Psoas muscle (tissue), 8 donors: Measurements from ENCODE around the gene BICC1. TPM values are rescaled to one million over a fixed set of nuclear protein-coding genes. Genes with fewer than 3 reads are reported as not detected.

Experiments used
- ATAC-seq, 4 donors: fragments of 200-7000 bp; cut with Tn5 transposase; one replicate each; pipeline ENCODE4 v1.9.1; 2020; ENCODE audit warnings: moderate library complexity in 3 of 4, mild to moderate bottlenecking in 2 of 4
- DNase-seq, 2 donors: peaks; one replicate each; pipeline ENCODE4 v3.0.0-alpha.2; 2020
- H3K27ac ChIP-seq: fragments of 200-600 bp; one replicate; pipeline ENCODE4 v1.8.0; 2022
- H3K27me3 ChIP-seq, 3 donors: fragments of 200-600 bp in 1 of 3; one replicate each; pipeline versions ENCODE4 v1.6.1 to v1.8.0; 2013 to 2022; ENCODE audit warnings: low read length in 2 of 3, mild to moderate bottlenecking in 2 of 3, moderate library complexity in 1 of 3; ENCODE audit not compliant: insufficient read depth in 3 of 3
- H3K36me3 ChIP-seq, 2 donors: fragments of 200-600 bp in 1 of 2; one replicate each; pipeline versions ENCODE4 v1.6.1 to v1.8.0; 2013 to 2022; ENCODE audit warnings: low read depth in 1 of 2, mild to moderate bottlenecking in 1 of 2, moderate library complexity in 1 of 2; ENCODE audit not compliant: insufficient read depth in 1 of 2
- H3K4me1 ChIP-seq: fragments of 200-600 bp; one replicate; pipeline ENCODE4 v1.8.0; 2022
- H3K4me3 ChIP-seq: fragments of 200-600 bp; one replicate; pipeline ENCODE4 v1.8.0; 2022; ENCODE audit warnings: mild to moderate bottlenecking
- H3K9me3 ChIP-seq: fragments of 200-600 bp; one replicate; pipeline ENCODE4 v1.8.0; 2022
- WGBS, 3 donors: extraction: QIAGEN DNeasy Blood & Tissue Kit; methylation state at CpG; one replicate each; pipeline versions ENCODE4 v1.1.6 to v1.1.7; 2013; 5-methylcytosine and 5-hydroxymethylcytosine counted together
- intact Hi-C, 2 donors: fragments of 100-400 bp; cut with DNase I; formaldehyde crosslinking; loops; one replicate each; pipeline versions ENCODE4 v1.11.0 to v1.14.2; 2022
- polyA plus RNA-seq, 3 donors: library from polyadenylated mRNA; stranded (reverse); fragments of 200-250 nt; gene quantifications; one replicate each; pipeline ENCODE4 v1.2.3, GENCODE V29; 2013
- total RNA-seq, 4 donors: library from RNA; stranded (reverse); fragmentation: NEBNext Ultra II Directional in 2 of 4; extraction: Animal tissue kit (Norgen Biotek cat#: 25700) in 2 of 4; gene quantifications; one replicate each; pipeline versions ENCODE4 v1.2.1 to v1.2.4, GENCODE V29; 2021 to 2023
- TF ChIP-seq, protein P1 (sequence below): fragments of 200-600 bp; IDR thresholded peaks from one replicate; pipeline ENCODE4 v1.8.0; 2022; ENCODE audit warnings: antibody characterized with exemption
- donor health status: healthy with polysubstance abuse.
- donor health status: DM: no; HTN: no; CAD: no; lungs with moderate emphysema.
- donor health status: Bipolar disorder and iron deficiency.
- donor health status: healthy.
- donor health status: DM: yes; HTN: yes; CAD: no.
- donor health status: DM: no; HTN: no; CAD: no.
- donor health status: DM: no; HTN: no; CAD: no.
- donor health status: DM: yes; HTN: yes; CAD: no.

Gene BICC1
- total and polyA plus RNA-seq, 7 donors = 4.7 to 13.2 (median 6.9) TPM

GRCh38 chr10:58661336-58661735, 148.7 kb downstream of the BICC1 start:
- no peak for ATAC-seq
- WGBS, 3 donors = 19 to 29% (median 28%) methylated on average over 1 of the region's 1 CpG

GRCh38 chr10:58661902-58662301, 149.2 kb downstream of the BICC1 start:
- Histone ChIP-seq H3K36me3 (no peaks in the 10 kb centered on the region), H3K27ac (no peak overlapping the region), H3K27me3 (no peaks in the 10 kb centered on the region), H3K4me1 (no peaks in the 10 kb centered on the region), H3K9me3 (peaks cover 11% of the 10 kb centered on the region), H3K4me3 (no peak overlapping the region)
- DNase-seq (no peak), ATAC-seq (no peak)
- TF ChIP-seq, protein P1, sequence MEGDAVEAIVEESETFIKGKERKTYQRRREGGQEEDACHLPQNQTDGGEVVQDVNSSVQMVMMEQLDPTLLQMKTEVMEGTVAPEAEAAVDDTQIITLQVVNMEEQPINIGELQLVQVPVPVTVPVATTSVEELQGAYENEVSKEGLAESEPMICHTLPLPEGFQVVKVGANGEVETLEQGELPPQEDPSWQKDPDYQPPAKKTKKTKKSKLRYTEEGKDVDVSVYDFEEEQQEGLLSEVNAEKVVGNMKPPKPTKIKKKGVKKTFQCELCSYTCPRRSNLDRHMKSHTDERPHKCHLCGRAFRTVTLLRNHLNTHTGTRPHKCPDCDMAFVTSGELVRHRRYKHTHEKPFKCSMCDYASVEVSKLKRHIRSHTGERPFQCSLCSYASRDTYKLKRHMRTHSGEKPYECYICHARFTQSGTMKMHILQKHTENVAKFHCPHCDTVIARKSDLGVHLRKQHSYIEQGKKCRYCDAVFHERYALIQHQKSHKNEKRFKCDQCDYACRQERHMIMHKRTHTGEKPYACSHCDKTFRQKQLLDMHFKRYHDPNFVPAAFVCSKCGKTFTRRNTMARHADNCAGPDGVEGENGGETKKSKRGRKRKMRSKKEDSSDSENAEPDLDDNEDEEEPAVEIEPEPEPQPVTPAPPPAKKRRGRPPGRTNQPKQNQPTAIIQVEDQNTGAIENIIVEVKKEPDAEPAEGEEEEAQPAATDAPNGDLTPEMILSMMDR = no peak
- intact Hi-C loops = no loop called here
- WGBS, 3 donors = 33 to 43% (median 38%) methylated on average over 2 of the region's 2 CpGs

More at GRCh38 chr10:58661336-58661735, 148.7 kb downstream of the BICC1 start:
- no peaks in the 10 kb centered on the region for H3K36me3 ChIP-seq
- no peaks in the 10 kb centered on the region for H3K4me1 ChIP-seq
- H3K9me3 ChIP-seq = peaks cover 11% of the 10 kb centered on the region
- TF ChIP-seq, protein P1 = no peak
- intact Hi-C loops = no loop called here
- no peak for DNase-seq
- H3K4me3 ChIP-seq = no peak overlapping the region
- no peak overlapping the region for H3K27ac ChIP-seq
- no peaks in the 10 kb centered on the region for H3K27me3 ChIP-seq

- intact Hi-C loops = no loop called here
- H3K27me3 ChIP-seq = no peaks in the 10 kb centered on the region
- H3K9me3 ChIP-seq = peaks cover 11% of the 10 kb centered on the region
- H3K4me1 ChIP-seq = no peaks in the 10 kb centered on the region
- DNase-seq (no peak), ATAC-seq (peak in 2 of 4 donors; percentile 53 to 69)
- H3K27ac ChIP-seq = peak overlapping the region; percentile 37
- WGBS, 3 donors = 51 to 68% (median 53%) methylated on average over 4 of the region's 4 CpGs
- TF ChIP-seq, protein P1 = no peak
- H3K36me3 ChIP-seq = no peaks in the 10 kb centered on the region
- no peak overlapping the region for H3K4me3 ChIP-seq
Measured at GRCh38 chr10:58662314-58662713, 149.6 kb downstream of the BICC1 start.

GRCh38 chr10:58665361-58665760, 152.7 kb downstream of the BICC1 start:
- no peaks in the 10 kb centered on the region for H3K27me3 ChIP-seq
- intact Hi-C loops = no loop called here
- H3K9me3 ChIP-seq = peaks cover 11% of the 10 kb centered on the region
- no peak for ATAC-seq
- peak overlapping the region; percentile 51 for H3K4me3 ChIP-seq
- H3K27ac ChIP-seq = peak overlapping the region; percentile 43
- DNase-seq = no peak
- 35 to 42% (median 40%) methylated on average over 3 of the region's 3 CpGs for WGBS, 3 donors
- TF ChIP-seq, protein P1 = no peak
- H3K4me1 ChIP-seq = peaks cover 4% of the 10 kb centered on the region
- no peaks in the 10 kb centered on the region for H3K36me3 ChIP-seq

DNA sequence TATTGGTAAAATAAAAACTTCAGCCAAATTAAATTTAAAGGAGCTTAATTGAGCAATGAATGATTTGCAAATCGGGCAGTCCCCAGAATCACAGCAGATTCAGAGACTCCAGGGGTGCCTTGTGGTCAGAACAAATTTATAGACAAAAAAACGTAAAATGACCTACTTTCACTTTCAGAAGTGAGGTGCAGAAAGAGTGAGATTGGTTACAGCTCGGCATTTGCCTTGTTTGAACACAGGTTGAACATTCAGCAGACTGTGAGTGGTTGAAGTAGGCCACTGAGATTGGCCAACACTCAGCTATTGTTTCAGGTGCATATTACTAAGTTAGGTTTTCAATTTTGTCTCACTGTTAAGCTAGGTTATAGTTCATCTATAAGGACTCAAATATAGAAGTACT, 153.4 kb downstream of the BICC1 start:
- ATAC-seq (peak in 2 of 4 donors; percentile 49 to 58), DNase-seq (no peak)
- peak overlapping the region; percentile 43 for H3K27ac ChIP-seq
- peaks cover 4% of the 10 kb centered on the region for H3K4me1 ChIP-seq
- TF ChIP-seq, protein P1 = no peak
- peaks cover 11% of the 10 kb centered on the region for H3K9me3 ChIP-seq
- intact Hi-C loops = no loop called here
- H3K4me3 ChIP-seq = peak overlapping the region; percentile 51
- no peaks in the 10 kb centered on the region for H3K27me3 ChIP-seq
- WGBS, 3 donors = 27 to 54% (median 30%) methylated on average over 3 of the region's 3 CpGs
- H3K36me3 ChIP-seq = no peaks in the 10 kb centered on the region
